ENCODE data around the gene AAMP.
"Not testable (repeated sequence)": the region's sequence is repeated elsewhere in the genome, so short reads cannot be mapped to it uniquely, and the experiment has no call there.

The AAMP gene

DNA sequence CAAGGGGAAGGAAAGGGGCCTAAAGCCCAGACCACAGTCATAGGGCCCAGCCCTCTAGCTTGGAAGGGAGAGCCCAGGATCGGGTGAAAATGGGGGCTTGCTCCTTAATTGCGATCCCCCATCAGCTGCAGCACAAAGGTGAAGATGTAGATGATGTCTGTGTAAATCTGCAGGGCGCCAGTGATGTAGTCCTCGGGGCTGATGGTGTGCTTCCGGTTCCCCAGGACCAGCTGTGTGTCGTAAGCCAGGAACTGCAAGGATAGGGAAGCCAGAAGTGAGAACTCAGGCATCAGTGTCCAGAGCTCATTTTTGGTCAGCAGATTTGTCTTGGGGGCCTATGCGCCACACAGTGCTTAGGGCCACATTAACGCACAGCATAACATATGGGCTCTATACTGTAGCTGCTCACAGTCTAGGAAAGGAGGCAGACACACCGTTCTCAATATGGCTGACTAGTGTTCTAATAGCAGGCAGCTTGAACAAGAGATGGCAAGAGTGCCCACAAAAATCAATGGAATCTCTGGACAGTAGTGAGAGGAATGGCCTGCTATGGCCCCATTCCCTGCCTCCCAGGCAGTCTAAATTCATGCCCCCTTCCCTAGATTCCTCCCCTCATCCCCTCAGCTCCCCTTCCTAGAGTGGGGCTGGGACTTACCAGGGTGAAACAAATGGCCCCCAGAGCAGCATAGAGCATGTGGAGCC, 5.6 kb upstream of the AAMP start:
- no peak for DNase-seq (ENCODE audit: low spot score)
- in situ Hi-C loops (cut with MboI; ENCODE audit: low pct_unique_long_range_greater_than_20kb, low sequenced_read_pairs, unreplicated experiment) = loop anchor here (25.0 kb wide), 1 partner anchor 387 kb away; the partner anchor contains the start of genes BCS1L, RNF25, STK36 and ZNF142
- no peak for TF ChIP-seq CTCF (IDR thresholded peaks at IDR 0.05; ENCODE audit: extremely low read depth, insufficient read depth, missing control alignments)

GRCh38 chr2:218274586-218274985, 4.6 kb upstream of the AAMP start:
- in situ Hi-C loops (cut with MboI; ENCODE audit: low pct_unique_long_range_greater_than_20kb, low sequenced_read_pairs, unreplicated experiment) = no loop called here
- no peak for DNase-seq (ENCODE audit: low spot score)
- TF ChIP-seq CTCF (IDR thresholded peaks at IDR 0.05; ENCODE audit: extremely low read depth, insufficient read depth, missing control alignments) = no peak

DNA sequence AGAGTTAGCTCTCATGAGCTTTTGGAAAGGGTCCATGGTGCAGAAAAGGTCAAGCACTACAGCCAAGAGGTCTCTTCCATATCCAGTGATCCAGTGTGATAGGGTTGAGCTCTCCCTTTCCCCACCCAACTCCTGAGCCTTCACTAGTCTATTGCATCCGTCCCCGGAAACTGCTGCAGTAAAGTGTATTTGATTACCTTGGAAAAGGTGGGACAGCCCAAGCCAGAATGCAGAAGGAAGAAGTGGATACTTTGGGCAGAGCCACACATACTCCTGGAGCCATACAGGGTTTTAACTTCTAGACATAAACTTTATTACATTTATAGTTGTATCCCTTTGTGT, 3.9 kb upstream of the AAMP start:
- no peak for DNase-seq (ENCODE audit: low spot score)
- in situ Hi-C loops (cut with MboI; ENCODE audit: low pct_unique_long_range_greater_than_20kb, low sequenced_read_pairs, unreplicated experiment) = no loop called here
- TF ChIP-seq CTCF (IDR thresholded peaks at IDR 0.05; ENCODE audit: extremely low read depth, insufficient read depth, missing control alignments) = no peak

- DNase-seq (ENCODE audit: low spot score); in situ Hi-C loops (cut with MboI; ENCODE audit: low pct_unique_long_range_greater_than_20kb, low sequenced_read_pairs, unreplicated experiment): not testable (repeated sequence)
Observed at GRCh38 chr2:218273214-218273907, 3.4 kb upstream of the AAMP start.

GRCh38 chr2:218272531-218273212, 2.7 kb upstream of the AAMP start:
- peak; percentile 94 for TF ChIP-seq CTCF (IDR thresholded peaks at IDR 0.05; ENCODE audit: extremely low read depth, insufficient read depth, missing control alignments)
- in situ Hi-C loops (cut with MboI; ENCODE audit: low pct_unique_long_range_greater_than_20kb, low sequenced_read_pairs, unreplicated experiment) = no loop called here
- peak; percentile 77 for DNase-seq (ENCODE audit: low spot score)

DNA sequence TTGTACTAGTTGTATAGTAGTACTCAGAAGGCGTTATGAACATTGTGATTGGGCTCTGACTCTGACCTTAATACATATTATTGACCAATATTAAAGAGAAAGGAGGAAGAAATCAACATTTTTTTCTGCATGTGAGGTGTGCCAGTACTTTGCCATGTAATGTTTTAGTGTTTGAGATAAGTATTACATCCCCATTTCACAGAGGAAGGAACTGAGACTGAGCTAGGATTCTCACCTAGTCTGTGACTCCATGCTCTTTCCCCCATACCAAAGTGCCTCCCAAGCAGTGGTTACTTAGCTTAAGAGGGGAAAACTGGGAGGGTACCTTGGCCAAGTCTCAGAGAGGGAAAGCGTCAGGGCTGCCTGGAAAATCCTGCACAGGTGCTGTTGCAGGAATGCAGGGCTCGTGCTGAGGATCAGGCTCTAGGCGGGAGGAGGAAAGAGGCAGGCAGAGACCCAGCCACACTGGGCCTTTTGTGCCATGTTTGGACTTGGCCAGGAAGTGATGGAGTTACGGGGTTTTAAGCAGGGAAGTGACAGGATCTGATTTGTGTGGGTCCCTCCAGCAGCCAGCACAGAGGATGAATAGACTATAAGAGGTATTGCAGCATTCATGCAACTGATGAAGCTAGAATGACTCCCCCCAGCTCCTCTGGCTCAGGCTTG, 2.1 kb upstream of the AAMP start:
- TF ChIP-seq CTCF (IDR thresholded peaks at IDR 0.05; ENCODE audit: extremely low read depth, insufficient read depth, missing control alignments) = no peak
- in situ Hi-C loops (cut with MboI; ENCODE audit: low pct_unique_long_range_greater_than_20kb, low sequenced_read_pairs, unreplicated experiment) = no loop called here
- DNase-seq (ENCODE audit: low spot score) = no peak
